Body of pancreas (tissue), 4 donors: ENCODE results near the gene NEK7. TPM values are rescaled to one million over a fixed set of nuclear protein-coding genes. Genes with fewer than 3 reads are reported as not detected.

ENCODE experiments used
- ATAC-seq: fragments of 150-250 bp; one replicate; pipeline ENCODE4 v1.9.1; 2016
- DNase-seq, 4 donors: peaks; one replicate each; pipeline ENCODE4 v3.0.0-alpha.2; 2019
- H3K27ac ChIP-seq, 4 donors: fragments of 200-600 bp; sonication (generic); 1 replicate in 3 of 4; 2 replicates in 1 of 4; pipeline versions ENCODE4 v1.5.1 to v1.6.1; 2016 to 2019; ENCODE audit warnings: mild to moderate bottlenecking in 1 of 4, mixed read lengths in 1 of 4, moderate library complexity in 1 of 4
- H3K27me3 ChIP-seq, 2 donors: fragments of 200-600 bp; sonication (generic); one replicate each; pipeline ENCODE4 v1.6.0; 2016; ENCODE audit warnings: mild to moderate bottlenecking in 1 of 2
- H3K36me3 ChIP-seq, 2 donors: fragments of 200-600 bp; sonication (generic); replicated peaks in 1 of 2; 2 replicates each; pipeline ENCODE4 v1.5.1; 2016; ENCODE audit warnings: low read depth in 2 of 2; ENCODE audit not compliant: insufficient read depth in 1 of 2
- H3K4me1 ChIP-seq: fragments of 200-600 bp; sonication (generic); one replicate; pipeline ENCODE4 v1.6.0; 2016
- H3K4me3 ChIP-seq, 2 donors: fragments of 200-600 bp; sonication (generic); 1 replicate in 1 of 2; 2 replicates in 1 of 2; pipeline ENCODE4 v1.5.1; 2016 to 2019
- H3K9me3 ChIP-seq, 3 donors: fragments of 200-600 bp; sonication (generic); 1 replicate in 2 of 3; 2 replicates in 1 of 3; pipeline ENCODE4 v1.5.1; 2016
- CTCF ChIP-seq, 7 experiments: fragments of 450-650 bp in 4 of 7; fragments of 200-600 bp in 3 of 7; sonication (generic) in 3 of 7; IDR thresholded peaks; one replicate each; pipeline ENCODE4 v1.5.1; 2016 to 2019; ENCODE audit warnings: antibody characterized with exemption in 7 of 7
- POLR2A ChIP-seq, 3 donors: fragments of 450-650 bp; IDR thresholded peaks; one replicate each; pipeline ENCODE4 v1.6.1; 2016; ENCODE audit warnings: antibody characterized with exemption in 3 of 3, mild to moderate bottlenecking in 2 of 3
- WGBS, 2 donors: methylation state at CpG; one replicate each; pipeline ENCODE4 v1.1.5; 2017; 5-methylcytosine and 5-hydroxymethylcytosine counted together
- intact Hi-C: fragments of 100-400 bp; cut with DNase I; formaldehyde crosslinking; loops from one replicate; pipeline ENCODE4 v1.15.1; 2023
- total RNA-seq, 2 donors: library from RNA; depleted of rRNA; stranded (reverse); fragments of >200 nt; gene quantifications; one replicate each; pipeline ENCODE4 v1.1.0, GENCODE V29; 2016

The NEK7 gene
- total RNA-seq, 2 donors from 2014 or later = 39.2 to 49.5 TPM

- intact Hi-C loops = no loop called here
- 0 to 1% methylated on average over 15 to 62 of the region's 62 CpGs for WGBS, 2 donors
- Histone ChIP-seq H3K9me3 (no peaks in the 10 kb centered on the region), H3K36me3 (no peaks in the 10 kb centered on the region), H3K27me3 (no peaks in the 10 kb centered on the region), H3K27ac (peak overlapping the region; percentile 97 to 99 (median 98)), H3K4me3 (peak overlapping the region; percentile 69 to 70), H3K4me1 (peaks cover 26% of the 10 kb centered on the region)
- peak; percentile 85 to 92 (median 88) for DNase-seq
- peak; percentile 69 for ATAC-seq
- TF ChIP-seq POLR2A (IDR thresholded peaks at IDR 0.05) (peak in 2 of 3 donors; percentile 65 to 72), CTCF (IDR thresholded peaks at IDR 0.05) (peak in 1 of 7 experiments; percentile 5)
These were observed 546 bp downstream of the NEK7 start for GRCh38 chr1:198157241-198157846.

- no peak for TF ChIP-seq POLR2A (IDR thresholded peaks at IDR 0.05)
- TF ChIP-seq CTCF (IDR thresholded peaks at IDR 0.05) = no peak
- Histone ChIP-seq H3K4me3 (peak overlapping the region; percentile 69 to 70), H3K4me1 (peaks cover 31% of the 10 kb centered on the region), H3K36me3 (no peaks in the 10 kb centered on the region), H3K27me3 (no peaks in the 10 kb centered on the region), H3K9me3 (no peaks in the 10 kb centered on the region), H3K27ac (peak overlapping the region; percentile 97 to 99 (median 98))
- ATAC-seq (no peak), DNase-seq (no peak)
- 4% methylated on average over 17 of the region's 17 CpGs for WGBS, 2 donors
- intact Hi-C loops = no loop called here
These were observed 1.3 kb downstream of the NEK7 start for GRCh38 chr1:198157847-198158725.

- peak; percentile 21 to 80 (median 71) for TF ChIP-seq POLR2A (IDR thresholded peaks at IDR 0.05)
- TF ChIP-seq CTCF (IDR thresholded peaks at IDR 0.05) = no peak
- peak; percentile 86 to 92 (median 88) for DNase-seq
- Histone ChIP-seq H3K4me1 (peaks cover 32% of the 10 kb centered on the region), H3K27ac (peak overlapping the region; percentile 97 to 99 (median 98)), H3K36me3 (no peaks in the 10 kb centered on the region), H3K4me3 (peak overlapping the region; percentile 20 to 32), H3K27me3 (no peaks in the 10 kb centered on the region), H3K9me3 (no peaks in the 10 kb centered on the region)
- peak; percentile 74 for ATAC-seq
- WGBS, 2 donors = 0 to 1% methylated on average over 35 to 37 of the region's 37 CpGs
- intact Hi-C loops = no loop called here
These were observed 2.2 kb downstream of the NEK7 start for GRCh38 chr1:198158735-198159589.

GRCh38 chr1:198160222-198160621 is 3.4 kb downstream of the NEK7 start:
- Histone ChIP-seq H3K27me3 (no peaks in the 10 kb centered on the region), H3K36me3 (no peaks in the 10 kb centered on the region), H3K27ac (peak overlapping the region in 2 of 4 donors; percentile 98 to 99), H3K4me1 (peaks cover 37% of the 10 kb centered on the region), H3K4me3 (no peak overlapping the region), H3K9me3 (no peaks in the 10 kb centered on the region)
- intact Hi-C loops = no loop called here
- no peak for DNase-seq
- no peak for ATAC-seq
- TF ChIP-seq CTCF (IDR thresholded peaks at IDR 0.05) (no peak), POLR2A (IDR thresholded peaks at IDR 0.05) (no peak)
- 52 to 53% methylated on average over 7 of the region's 7 CpGs for WGBS, 2 donors
